Cardiac muscle cell (in vitro differentiated cells and primary cell): ENCODE results near the gene TLE4. TPM values are rescaled to one million over a fixed set of nuclear protein-coding genes. Genes with fewer than 3 reads are reported as not detected.
"Not testable (repeated sequence)": the region's sequence is repeated elsewhere in the genome, so short reads cannot be mapped to it uniquely, and the experiment has no call there.

Experiments
- DNase-seq, 2 donors: peaks; one replicate each; pipeline versions ENCODE4 v3.0.0 to v3.0.0-alpha.2; 2010 to 2017; ENCODE audit warnings: low read depth in 1 of 2, low spot score in 1 of 2
- H3K27ac ChIP-seq: fragments of 200-600 bp; sonication (generic); 2 replicates; pipeline ENCODE4 v1.5.1; 2016
- H3K27me3 ChIP-seq: fragments of 200-600 bp; sonication (generic); 2 replicates; pipeline ENCODE4 v1.6.0; 2016; ENCODE audit warnings: control low read depth
- H3K36me3 ChIP-seq: fragments of 200-600 bp; sonication (generic); 2 replicates; pipeline ENCODE4 v1.5.1; 2016; ENCODE audit warnings: control low read depth
- H3K4me1 ChIP-seq: fragments of 200-600 bp; sonication (generic); 2 replicates; pipeline ENCODE4 v1.8.1; 2017; ENCODE audit warnings: low read depth, mild to moderate bottlenecking, mixed run types
- H3K4me3 ChIP-seq: fragments of 200-600 bp; sonication (generic); 2 replicates; pipeline ENCODE4 v1.5.1; 2016; ENCODE audit warnings: mild to moderate bottlenecking
- H3K9me3 ChIP-seq: fragments of 200-600 bp; sonication (generic); 2 replicates; pipeline ENCODE4 v1.5.1; 2017; ENCODE audit warnings: low read depth, mild to moderate bottlenecking, control low read depth
- CTCF ChIP-seq: IDR thresholded peaks from 2 replicates; pipeline ENCODE4 v1.5.1; 2012; ENCODE audit warnings: low read depth, mild to moderate bottlenecking, low read length
- polyA plus RNA-seq: library from polyadenylated mRNA; unstranded; fragments of >200 nt; fragmentation: Nextera tagmentation; extraction: Ambion mirVana; gene quantifications from 2 replicates; pipeline ENCODE4 v1.2.1, GENCODE V29; 2016
- total RNA-seq: library from RNA; depleted of rRNA; stranded (reverse); fragments of >200 nt; gene quantifications from 2 replicates; pipeline ENCODE4 v1.2.3, GENCODE V29; 2016

TLE4 gene
- total and polyA plus RNA-seq, 2 experiments from 2014 or later, result 9.1 to 11.9 TPM

- H3K27me3 ChIP-seq, result no peaks in the 10 kb centered on the region
- DNase-seq, result no peak
- H3K36me3 ChIP-seq, result no peaks in the 10 kb centered on the region
- no peak overlapping the region for H3K27ac ChIP-seq
- H3K4me1 ChIP-seq, result no peaks in the 10 kb centered on the region
- no peaks in the 10 kb centered on the region for H3K9me3 ChIP-seq
- H3K4me3 ChIP-seq, result no peak overlapping the region
- no peak for TF ChIP-seq CTCF
These were observed 33.9 kb upstream of the TLE4 start for GRCh38 chr9:79537838-79538237.

- H3K36me3 ChIP-seq, result no peaks in the 10 kb centered on the region
- H3K4me3 ChIP-seq, result no peak overlapping the region
- DNase-seq, result no peak
- H3K27ac ChIP-seq, result no peak overlapping the region
- no peaks in the 10 kb centered on the region for H3K4me1 ChIP-seq
- TF ChIP-seq CTCF, result no peak
- H3K27me3 ChIP-seq, result no peaks in the 10 kb centered on the region
- H3K9me3 ChIP-seq, result no peaks in the 10 kb centered on the region
These were observed 28.8 kb upstream of the TLE4 start for GRCh38 chr9:79542735-79543620.

GRCh38 chr9:79544375-79544774 is 27.4 kb upstream of the TLE4 start:
- H3K27ac ChIP-seq, H3K36me3 ChIP-seq, H3K9me3 ChIP-seq, H3K4me3 ChIP-seq, H3K4me1 ChIP-seq, H3K27me3 ChIP-seq, DNase-seq: not testable (repeated sequence)

- H3K4me1 ChIP-seq, result no peaks in the 10 kb centered on the region
- H3K4me3 ChIP-seq, result no peak overlapping the region
- TF ChIP-seq CTCF, result no peak
- H3K27ac ChIP-seq, result no peak overlapping the region
- H3K36me3 ChIP-seq, result no peaks in the 10 kb centered on the region
- DNase-seq, result no peak
- no peaks in the 10 kb centered on the region for H3K9me3 ChIP-seq
- no peaks in the 10 kb centered on the region for H3K27me3 ChIP-seq
These were observed 20.2 kb upstream of the TLE4 start for GRCh38 chr9:79551586-79551985.

GRCh38 chr9:79551994-79552393 is 19.8 kb upstream of the TLE4 start:
- Histone ChIP-seq H3K9me3 (no peaks in the 10 kb centered on the region), H3K27ac (no peak overlapping the region), H3K27me3 (no peaks in the 10 kb centered on the region), H3K4me3 (no peak overlapping the region), H3K4me1 (no peaks in the 10 kb centered on the region), H3K36me3 (no peaks in the 10 kb centered on the region)
- TF ChIP-seq CTCF, result no peak
- no peak for DNase-seq

- no peak for TF ChIP-seq CTCF
- no peak overlapping the region for H3K4me3 ChIP-seq
- no peak for DNase-seq
- H3K27me3 ChIP-seq, result no peaks in the 10 kb centered on the region
- no peaks in the 10 kb centered on the region for H3K36me3 ChIP-seq
- H3K4me1 ChIP-seq, result no peaks in the 10 kb centered on the region
- H3K27ac ChIP-seq, result no peak overlapping the region
- no peaks in the 10 kb centered on the region for H3K9me3 ChIP-seq
These were observed 16.2 kb upstream of the TLE4 start for GRCh38 chr9:79555474-79556089.
